ENCODE data around the gene RMP24.

Gene RMP24

DNA sequence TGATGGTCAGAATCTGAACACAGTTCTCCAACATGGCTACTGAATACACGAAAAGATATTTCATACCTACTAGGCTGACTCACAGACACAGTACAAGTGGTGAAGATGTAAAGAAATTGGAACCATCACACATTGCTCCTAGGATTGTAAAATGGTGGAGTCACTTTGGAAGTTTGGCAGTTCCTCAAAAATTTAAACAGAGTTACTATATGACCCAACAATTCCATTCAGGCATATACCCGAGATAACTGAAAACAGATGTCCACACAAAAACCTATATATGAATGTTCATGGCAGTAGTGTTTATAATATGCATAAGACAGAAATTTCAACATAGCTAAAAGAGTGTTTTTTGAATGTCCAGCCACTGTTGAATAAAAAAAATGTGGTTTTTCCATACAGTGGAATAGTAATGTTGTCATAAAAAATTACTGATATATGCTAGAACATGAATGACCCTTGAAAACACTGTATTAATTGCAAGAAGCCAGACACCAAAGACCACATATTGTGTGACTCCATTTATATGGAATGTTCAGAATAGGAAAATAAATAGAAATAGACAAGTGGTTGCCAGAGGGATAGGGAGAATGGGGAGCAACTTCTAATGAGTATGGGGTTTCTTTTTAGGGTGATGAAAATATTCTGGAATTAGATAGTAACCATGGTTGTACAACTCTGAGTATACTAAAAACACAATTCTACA is 10.1 kb downstream of the RMP24 start:
- no peaks in the 10 kb centered on the region for H3K27me3 ChIP-seq
- DNase-seq = no peak
- WGBS, 2 donors = 88 to 95% methylated on average over 2 of the region's 2 CpGs
- no peaks in the 10 kb centered on the region for H3K4me1 ChIP-seq
- peaks cover 10 to 46% (median 20%) of the 10 kb centered on the region in 4 donors for H3K36me3 ChIP-seq
- intact Hi-C loops (cut with DNase I) = no loop called here
- H3K9me3 ChIP-seq = no peaks in the 10 kb centered on the region
- H3K27ac ChIP-seq = no peak overlapping the region
- TF ChIP-seq POLR2A (IDR thresholded peaks at IDR 0.05) (no peak), EP300 (IDR thresholded peaks at IDR 0.05) (no peak), POLR2AphosphoS5 (IDR thresholded peaks at IDR 0.05) (no peak)
- TF ChIP-seq, protein P1, sequence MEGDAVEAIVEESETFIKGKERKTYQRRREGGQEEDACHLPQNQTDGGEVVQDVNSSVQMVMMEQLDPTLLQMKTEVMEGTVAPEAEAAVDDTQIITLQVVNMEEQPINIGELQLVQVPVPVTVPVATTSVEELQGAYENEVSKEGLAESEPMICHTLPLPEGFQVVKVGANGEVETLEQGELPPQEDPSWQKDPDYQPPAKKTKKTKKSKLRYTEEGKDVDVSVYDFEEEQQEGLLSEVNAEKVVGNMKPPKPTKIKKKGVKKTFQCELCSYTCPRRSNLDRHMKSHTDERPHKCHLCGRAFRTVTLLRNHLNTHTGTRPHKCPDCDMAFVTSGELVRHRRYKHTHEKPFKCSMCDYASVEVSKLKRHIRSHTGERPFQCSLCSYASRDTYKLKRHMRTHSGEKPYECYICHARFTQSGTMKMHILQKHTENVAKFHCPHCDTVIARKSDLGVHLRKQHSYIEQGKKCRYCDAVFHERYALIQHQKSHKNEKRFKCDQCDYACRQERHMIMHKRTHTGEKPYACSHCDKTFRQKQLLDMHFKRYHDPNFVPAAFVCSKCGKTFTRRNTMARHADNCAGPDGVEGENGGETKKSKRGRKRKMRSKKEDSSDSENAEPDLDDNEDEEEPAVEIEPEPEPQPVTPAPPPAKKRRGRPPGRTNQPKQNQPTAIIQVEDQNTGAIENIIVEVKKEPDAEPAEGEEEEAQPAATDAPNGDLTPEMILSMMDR (IDR thresholded peaks at IDR 0.05) = no peak
- no peak overlapping the region for H3K4me3 ChIP-seq

- no peak overlapping the region for H3K4me3 ChIP-seq
- TF ChIP-seq POLR2A (IDR thresholded peaks at IDR 0.05) = no peak
- no peak for TF ChIP-seq EP300 (IDR thresholded peaks at IDR 0.05)
- no peak for TF ChIP-seq POLR2AphosphoS5 (IDR thresholded peaks at IDR 0.05)
- TF ChIP-seq, protein P1 (IDR thresholded peaks at IDR 0.05) = no peak
- intact Hi-C loops (cut with DNase I) = no loop called here
- DNase-seq = no peak
- H3K36me3 ChIP-seq = peaks cover 5 to 40% (median 14%) of the 10 kb centered on the region in 4 donors
- H3K27ac ChIP-seq = no peak overlapping the region
- H3K4me1 ChIP-seq = no peaks in the 10 kb centered on the region
- no peaks in the 10 kb centered on the region for H3K27me3 ChIP-seq
- no peaks in the 10 kb centered on the region for H3K9me3 ChIP-seq
Observed at GRCh38 chr18:35983147-35983546, 10.7 kb downstream of the RMP24 start.

DNA sequence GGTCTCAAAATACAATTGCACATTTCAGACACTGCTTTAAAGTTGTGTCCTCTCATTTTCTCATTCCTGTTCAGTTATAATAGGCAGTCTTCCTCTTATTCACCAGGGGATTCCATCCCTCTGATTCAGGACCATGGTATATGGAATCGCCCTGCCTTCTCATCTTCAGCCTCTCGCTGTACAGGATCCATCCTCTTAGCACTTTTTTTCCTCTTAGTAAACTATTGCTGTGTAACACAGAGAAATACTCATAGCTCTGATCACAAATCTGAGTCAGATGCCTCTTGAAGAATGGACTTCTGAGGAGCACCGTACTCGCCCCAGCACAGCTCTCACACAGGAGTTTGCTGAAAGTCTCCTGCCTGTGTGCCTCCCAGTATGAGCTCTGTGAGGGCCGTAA is 11.3 kb downstream of the RMP24 start:
- peaks cover 0 to 40% (median 9%) of the 10 kb centered on the region in 4 donors for H3K36me3 ChIP-seq

DNA sequence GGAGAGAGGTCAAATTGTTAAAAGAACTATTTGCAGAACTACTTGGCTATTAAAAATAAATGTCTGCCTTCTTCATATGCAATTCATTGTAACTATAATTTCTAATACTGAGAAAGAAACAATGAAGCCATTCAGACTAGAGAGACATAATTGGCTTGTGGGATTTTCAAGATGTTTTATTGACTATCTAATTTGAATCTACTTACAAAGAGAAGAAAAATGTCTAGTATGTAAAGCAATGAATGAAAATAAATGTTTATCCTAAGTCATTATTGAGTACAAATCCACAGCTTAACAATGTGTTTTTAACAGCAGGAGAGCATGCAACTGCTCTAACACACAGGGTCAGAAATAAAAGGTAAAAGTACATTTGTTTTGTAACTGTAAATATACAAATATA is 19.2 kb downstream of the RMP24 start:
- TF ChIP-seq EP300 (IDR thresholded peaks at IDR 0.05) (no peak), POLR2AphosphoS5 (IDR thresholded peaks at IDR 0.05) (no peak), POLR2A (IDR thresholded peaks at IDR 0.05) (no peak)
- TF ChIP-seq, protein P1 (IDR thresholded peaks at IDR 0.05) = no peak
- no peaks in the 10 kb centered on the region for H3K4me1 ChIP-seq
- DNase-seq = no peak
- H3K9me3 ChIP-seq = no peaks in the 10 kb centered on the region
- no peaks in the 10 kb centered on the region for H3K27me3 ChIP-seq
- no peak overlapping the region for H3K4me3 ChIP-seq
- no peak overlapping the region for H3K27ac ChIP-seq
- intact Hi-C loops (cut with DNase I) = no loop called here
- H3K36me3 ChIP-seq = peaks cover 0 to 30% (median 0%) of the 10 kb centered on the region in 4 donors

More for the DNA sequence above, 11.3 kb downstream of the RMP24 start:
- TF ChIP-seq POLR2A (IDR thresholded peaks at IDR 0.05) (no peak), EP300 (IDR thresholded peaks at IDR 0.05) (no peak), POLR2AphosphoS5 (IDR thresholded peaks at IDR 0.05) (no peak)
- TF ChIP-seq, protein P1 (IDR thresholded peaks at IDR 0.05) = no peak
- Histone ChIP-seq H3K9me3 (no peaks in the 10 kb centered on the region), H3K4me1 (no peaks in the 10 kb centered on the region), H3K4me3 (no peak overlapping the region), H3K27ac (no peak overlapping the region), H3K27me3 (no peaks in the 10 kb centered on the region)
- intact Hi-C loops (cut with DNase I) = no loop called here
- DNase-seq = no peak
- WGBS, 2 donors = 96 to 97% methylated on average over 5 of the region's 5 CpGs

DNA sequence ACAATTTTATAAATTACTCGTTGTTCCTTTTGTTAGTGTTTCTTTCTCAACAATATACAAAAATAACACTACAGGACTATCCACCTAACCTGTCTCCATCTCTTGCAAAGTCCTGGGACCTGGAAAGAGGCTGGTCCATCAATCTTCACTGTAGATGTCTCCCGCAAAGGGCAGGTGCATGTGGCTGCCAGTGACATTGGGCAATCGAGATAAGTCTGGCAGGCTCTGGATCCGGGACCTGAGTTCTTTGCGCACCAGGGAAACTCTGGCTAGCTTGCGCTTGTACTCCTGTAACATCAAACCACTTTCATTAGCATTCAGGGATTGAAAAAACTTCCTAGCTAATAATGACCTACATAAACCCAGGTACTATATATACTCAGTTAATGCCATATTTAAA is 20.5 kb downstream of the RMP24 start:
- Histone ChIP-seq H3K4me1 (no peaks in the 10 kb centered on the region), H3K36me3 (peaks cover 0 to 30% (median 0%) of the 10 kb centered on the region in 4 donors), H3K27ac (no peak overlapping the region), H3K9me3 (no peaks in the 10 kb centered on the region), H3K27me3 (no peaks in the 10 kb centered on the region), H3K4me3 (no peak overlapping the region)
- DNase-seq = no peak
- TF ChIP-seq POLR2AphosphoS5 (IDR thresholded peaks at IDR 0.05) (no peak), POLR2A (IDR thresholded peaks at IDR 0.05) (no peak), EP300 (IDR thresholded peaks at IDR 0.05) (no peak)
- TF ChIP-seq, protein P1 (IDR thresholded peaks at IDR 0.05) = no peak
- WGBS, 2 donors = 97 to 98% methylated on average over 6 of the region's 6 CpGs
- intact Hi-C loops (cut with DNase I) = no loop called here
